Liver (tissue), 9 donors: ENCODE measurements around the gene SLC25A43. TPM values are rescaled to one million over a fixed set of nuclear protein-coding genes. Genes with fewer than 3 reads are reported as not detected.
A peak's percentile ranks its signal among the peaks of the same experiment; 100 is the strongest.

Source experiments
- DNase-seq: peaks from one replicate; pipeline ENCODE4 v3.0.0-alpha.2; 2017; ENCODE audit warnings: low spot score
- H3K27ac ChIP-seq, 2 donors: one replicate each; pipeline ENCODE4 v1.7.0; 2013; ENCODE audit warnings: inconsistent platforms in 2 of 2, low read length in 2 of 2, control low read depth in 1 of 2, low read depth in 1 of 2, mild to moderate bottlenecking in 1 of 2
- H3K27me3 ChIP-seq, 4 donors: one replicate each; pipeline versions ENCODE4 v1.6.1 to v1.7.0; 2013; ENCODE audit warnings: low read length in 3 of 4, inconsistent platforms in 1 of 4, mild to moderate bottlenecking in 1 of 4, moderate library complexity in 1 of 4; ENCODE audit not compliant: control insufficient read depth in 4 of 4, insufficient read depth in 4 of 4
- H3K36me3 ChIP-seq, 4 donors: one replicate each; pipeline versions ENCODE4 v1.6.1 to v1.7.0; 2013; ENCODE audit warnings: low read length in 3 of 4, mild to moderate bottlenecking in 3 of 4, low read depth in 1 of 4, moderate library complexity in 1 of 4; ENCODE audit not compliant: control insufficient read depth in 4 of 4, insufficient read depth in 3 of 4
- H3K4me1 ChIP-seq, 4 donors: one replicate each; pipeline versions ENCODE4 v1.6.1 to v1.7.0; 2013; ENCODE audit warnings: low read length in 3 of 4, mild to moderate bottlenecking in 3 of 4, moderate library complexity in 1 of 4; ENCODE audit not compliant: control insufficient read depth in 4 of 4, insufficient read depth in 4 of 4
- H3K4me3 ChIP-seq, 3 donors: one replicate each; pipeline versions ENCODE4 v1.6.1 to v1.7.0; 2013; ENCODE audit warnings: low read length in 3 of 3, control low read depth in 1 of 3, low read depth in 1 of 3, mild to moderate bottlenecking in 1 of 3
- H3K9ac ChIP-seq, 2 donors: one replicate each; pipeline ENCODE4 v1.7.0; 2013; ENCODE audit warnings: low read length in 2 of 2, mild to moderate bottlenecking in 2 of 2, moderate library complexity in 2 of 2, control low read depth in 1 of 2, low read depth in 1 of 2
- H3K9me3 ChIP-seq, 4 donors: one replicate each; pipeline versions ENCODE4 v1.6.1 to v1.7.0; 2013; ENCODE audit warnings: low read length in 3 of 4; ENCODE audit not compliant: control insufficient read depth in 4 of 4
- EGR1 ChIP-seq, 2 donors: IDR thresholded peaks; 2 replicates each; pipeline ENCODE4 v1.6.1; 2016 to 2018; ENCODE audit warnings: antibody characterized with exemption in 2 of 2, low read depth in 2 of 2
- FOXA1 ChIP-seq: IDR thresholded peaks from 2 replicates; pipeline ENCODE4 v1.6.1; 2016; ENCODE audit warnings: antibody characterized with exemption
- FOXA2 ChIP-seq: IDR thresholded peaks from 2 replicates; pipeline ENCODE4 v1.6.1; 2016; ENCODE audit warnings: antibody characterized with exemption
- GABPA ChIP-seq, 2 donors: IDR thresholded peaks in 1 of 2; conservative IDR thresholded peaks in 1 of 2; 2 replicates each; pipeline ENCODE4 v1.6.1; 2016; ENCODE audit warnings: antibody characterized with exemption in 2 of 2, mild to moderate bottlenecking in 1 of 2, moderate library complexity in 1 of 2
- HNF4A ChIP-seq, 2 donors: conservative IDR thresholded peaks; 2 replicates each; pipeline ENCODE4 v1.6.1; 2016; ENCODE audit warnings: antibody characterized with exemption in 2 of 2, mild to moderate bottlenecking in 2 of 2
- HNF4G ChIP-seq: IDR thresholded peaks from 2 replicates; pipeline ENCODE4 v1.6.1; 2016; ENCODE audit warnings: antibody characterized with exemption
- JUND ChIP-seq, 2 donors: IDR thresholded peaks; 2 replicates each; pipeline ENCODE4 v1.6.1; 2016; ENCODE audit warnings: antibody characterized with exemption in 2 of 2
- NR2F2 ChIP-seq: IDR thresholded peaks from 2 replicates; pipeline ENCODE4 v1.6.1; 2016; ENCODE audit warnings: antibody characterized with exemption
- RAD21 ChIP-seq, 2 donors: IDR thresholded peaks; 2 replicates each; pipeline ENCODE4 v1.6.1; 2016; ENCODE audit warnings: antibody characterized with exemption in 2 of 2, mild to moderate bottlenecking in 2 of 2
- RXRA ChIP-seq, 2 donors: IDR thresholded peaks; 2 replicates each; pipeline ENCODE4 v1.6.1; 2017 to 2018; ENCODE audit warnings: antibody characterized with exemption in 2 of 2, mild to moderate bottlenecking in 1 of 2
- SP1 ChIP-seq: IDR thresholded peaks from 2 replicates; pipeline ENCODE4 v1.6.1; 2018; ENCODE audit warnings: antibody characterized with exemption, mild to moderate bottlenecking
- TAF1 ChIP-seq: conservative IDR thresholded peaks from 2 replicates; pipeline ENCODE4 v1.6.1; 2016; ENCODE audit warnings: antibody characterized with exemption, mild to moderate bottlenecking
- YY1 ChIP-seq: IDR thresholded peaks from 2 replicates; pipeline ENCODE4 v1.6.1; 2016; ENCODE audit warnings: antibody characterized with exemption, mild to moderate bottlenecking
- WGBS: extraction: QIAGEN DNeasy Blood & Tissue Kit; methylation state at CpG from one replicate; pipeline ENCODE4 v1.1.7; 2013; 5-methylcytosine and 5-hydroxymethylcytosine counted together
- polyA plus RNA-seq, 2 donors: library from polyadenylated mRNA; stranded (reverse) in 1 of 2; unstranded in 1 of 2; fragments of 200-250 nt in 1 of 2; fragments of >200 nt in 1 of 2; fragmentation: Nextera tagmentation in 1 of 2; extraction: Ambion mirVana in 1 of 2; gene quantifications; one replicate each; pipeline versions ENCODE4 v1.2.1 to v1.2.3, GENCODE V29; 2013 to 2015
- total RNA-seq, 2 donors: library from RNA; depleted of rRNA; stranded (reverse); fragments of >200 nt; gene quantifications; one replicate each; pipeline ENCODE4 v1.2.3, GENCODE V29; 2014
- TF ChIP-seq, protein P1 (sequence below): IDR thresholded peaks from 2 replicates; pipeline ENCODE4 v1.6.1; 2016; ENCODE audit warnings: antibody characterized with exemption
- TF ChIP-seq, protein P2 (sequence below): IDR thresholded peaks from 2 replicates; pipeline ENCODE4 v1.6.1; 2016; ENCODE audit warnings: antibody characterized with exemption, mild to moderate bottlenecking
- TF ChIP-seq, protein P3 (sequence below): IDR thresholded peaks from 2 replicates; pipeline ENCODE4 v1.6.1; 2016; ENCODE audit warnings: antibody characterized with exemption
- TF ChIP-seq, protein P4 (sequence below): IDR thresholded peaks from 2 replicates; pipeline ENCODE4 v1.6.1; 2016; ENCODE audit warnings: antibody characterized with exemption
- TF ChIP-seq, protein P5 (sequence below): fragments of 150-350 bp; IDR thresholded peaks from 2 replicates; pipeline ENCODE4 v1.5.1; 2017; ENCODE audit warnings: improper control_type of control experiment, low read depth, low read length; ENCODE audit not compliant: missing input control
- donor health status: healthy.
- donor health status: healthy.
- donor health status: healthy.
- donor health status: healthy.
- donor health status: healthy.

SLC25A43 gene
- total and polyA plus RNA-seq, 4 donors: 4.5 to 10.9 (median 5.6) TPM

DNA sequence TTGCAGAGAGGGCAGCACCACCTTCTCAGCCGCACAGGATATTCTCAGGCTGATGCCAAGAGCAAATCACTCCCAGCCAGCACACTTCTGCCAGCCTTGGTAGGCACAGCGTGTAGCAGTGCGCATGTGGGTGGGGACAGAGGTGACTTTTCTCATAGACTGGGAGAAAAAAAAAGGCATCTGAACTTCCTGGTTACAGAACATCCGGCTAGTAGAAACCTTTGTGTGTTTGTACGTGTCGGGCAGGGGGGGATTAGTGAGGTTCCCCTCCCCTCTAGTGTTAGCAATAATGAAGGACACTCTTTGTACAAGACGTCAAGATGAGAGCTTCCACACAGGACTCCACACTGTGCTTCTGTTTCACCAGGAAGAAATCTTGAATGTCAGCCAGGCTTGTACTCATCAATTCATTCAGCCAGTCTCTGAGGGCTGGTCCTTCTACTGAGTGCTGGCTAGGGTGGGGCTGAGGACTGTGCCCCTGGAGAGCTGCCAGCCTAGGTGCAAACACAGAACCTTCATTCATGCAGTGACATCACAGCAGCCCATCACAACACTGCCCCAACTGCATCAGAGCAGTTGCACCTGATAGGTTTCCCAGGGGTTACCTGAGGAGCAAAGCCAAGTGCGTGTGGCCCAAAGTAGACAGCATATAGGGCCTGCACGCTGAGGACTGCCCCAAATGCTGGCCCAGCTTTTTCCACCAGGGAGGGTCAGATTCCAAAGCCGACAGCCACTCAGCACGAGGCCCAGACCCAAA, 103.8 kb downstream of the SLC25A43 start:
- Histone ChIP-seq H3K36me3 (no peaks in the 10 kb centered on the region), H3K4me1 (peaks cover 8 to 40% (median 26%) of the 10 kb centered on the region in 4 donors), H3K27ac (peak overlapping the region; percentile 38 to 62), H3K4me3 (no peak overlapping the region), H3K9ac (no peak overlapping the region), H3K9me3 (no peaks in the 10 kb centered on the region), H3K27me3 (no peaks in the 10 kb centered on the region)
- peak in 1 of 2 donors; percentile 16 for TF ChIP-seq HNF4A (conservative IDR thresholded peaks at IDR 0.05)
- TF ChIP-seq TAF1: no peak
- TF ChIP-seq, protein P1, sequence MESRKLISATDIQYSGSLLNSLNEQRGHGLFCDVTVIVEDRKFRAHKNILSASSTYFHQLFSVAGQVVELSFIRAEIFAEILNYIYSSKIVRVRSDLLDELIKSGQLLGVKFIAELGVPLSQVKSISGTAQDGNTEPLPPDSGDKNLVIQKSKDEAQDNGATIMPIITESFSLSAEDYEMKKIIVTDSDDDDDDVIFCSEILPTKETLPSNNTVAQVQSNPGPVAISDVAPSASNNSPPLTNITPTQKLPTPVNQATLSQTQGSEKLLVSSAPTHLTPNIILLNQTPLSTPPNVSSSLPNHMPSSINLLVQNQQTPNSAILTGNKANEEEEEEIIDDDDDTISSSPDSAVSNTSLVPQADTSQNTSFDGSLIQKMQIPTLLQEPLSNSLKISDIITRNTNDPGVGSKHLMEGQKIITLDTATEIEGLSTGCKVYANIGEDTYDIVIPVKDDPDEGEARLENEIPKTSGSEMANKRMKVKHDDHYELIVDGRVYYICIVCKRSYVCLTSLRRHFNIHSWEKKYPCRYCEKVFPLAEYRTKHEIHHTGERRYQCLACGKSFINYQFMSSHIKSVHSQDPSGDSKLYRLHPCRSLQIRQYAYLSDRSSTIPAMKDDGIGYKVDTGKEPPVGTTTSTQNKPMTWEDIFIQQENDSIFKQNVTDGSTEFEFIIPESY: no peak
- TF ChIP-seq, protein P2, sequence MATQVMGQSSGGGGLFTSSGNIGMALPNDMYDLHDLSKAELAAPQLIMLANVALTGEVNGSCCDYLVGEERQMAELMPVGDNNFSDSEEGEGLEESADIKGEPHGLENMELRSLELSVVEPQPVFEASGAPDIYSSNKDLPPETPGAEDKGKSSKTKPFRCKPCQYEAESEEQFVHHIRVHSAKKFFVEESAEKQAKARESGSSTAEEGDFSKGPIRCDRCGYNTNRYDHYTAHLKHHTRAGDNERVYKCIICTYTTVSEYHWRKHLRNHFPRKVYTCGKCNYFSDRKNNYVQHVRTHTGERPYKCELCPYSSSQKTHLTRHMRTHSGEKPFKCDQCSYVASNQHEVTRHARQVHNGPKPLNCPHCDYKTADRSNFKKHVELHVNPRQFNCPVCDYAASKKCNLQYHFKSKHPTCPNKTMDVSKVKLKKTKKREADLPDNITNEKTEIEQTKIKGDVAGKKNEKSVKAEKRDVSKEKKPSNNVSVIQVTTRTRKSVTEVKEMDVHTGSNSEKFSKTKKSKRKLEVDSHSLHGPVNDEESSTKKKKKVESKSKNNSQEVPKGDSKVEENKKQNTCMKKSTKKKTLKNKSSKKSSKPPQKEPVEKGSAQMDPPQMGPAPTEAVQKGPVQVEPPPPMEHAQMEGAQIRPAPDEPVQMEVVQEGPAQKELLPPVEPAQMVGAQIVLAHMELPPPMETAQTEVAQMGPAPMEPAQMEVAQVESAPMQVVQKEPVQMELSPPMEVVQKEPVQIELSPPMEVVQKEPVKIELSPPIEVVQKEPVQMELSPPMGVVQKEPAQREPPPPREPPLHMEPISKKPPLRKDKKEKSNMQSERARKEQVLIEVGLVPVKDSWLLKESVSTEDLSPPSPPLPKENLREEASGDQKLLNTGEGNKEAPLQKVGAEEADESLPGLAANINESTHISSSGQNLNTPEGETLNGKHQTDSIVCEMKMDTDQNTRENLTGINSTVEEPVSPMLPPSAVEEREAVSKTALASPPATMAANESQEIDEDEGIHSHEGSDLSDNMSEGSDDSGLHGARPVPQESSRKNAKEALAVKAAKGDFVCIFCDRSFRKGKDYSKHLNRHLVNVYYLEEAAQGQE: no peak
- 15% methylated on average over 11 of the region's 11 CpGs for WGBS
- no peak for DNase-seq

DNA sequence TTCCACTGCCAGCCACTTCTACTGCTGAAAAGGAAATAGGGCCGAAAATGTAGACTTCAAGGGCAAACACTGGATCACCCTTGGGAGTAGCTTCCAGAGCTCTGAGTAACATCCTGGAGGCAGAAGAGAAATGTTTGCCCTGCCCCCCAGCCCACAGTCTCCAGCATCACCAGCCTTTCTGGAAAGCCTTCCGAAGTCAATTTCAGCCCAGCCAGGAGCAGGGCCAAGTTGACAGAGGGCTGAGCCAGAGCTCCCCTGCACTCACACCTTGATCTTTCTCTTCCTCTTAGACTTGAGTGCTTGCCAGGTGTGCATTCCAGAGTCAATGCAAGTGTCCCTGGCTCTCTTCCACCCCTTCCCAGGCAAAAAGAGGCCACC, 104.3 kb downstream of the SLC25A43 start:
- no peaks in the 10 kb centered on the region for H3K9me3 ChIP-seq
- H3K4me1 ChIP-seq: peaks cover 8 to 40% (median 26%) of the 10 kb centered on the region in 4 donors
- peak overlapping the region; percentile 38 to 62 for H3K27ac ChIP-seq
- WGBS: 21% methylated on average over 2 of the region's 2 CpGs
- DNase-seq: no peak
- no peaks in the 10 kb centered on the region for H3K36me3 ChIP-seq
- no peak overlapping the region for H3K4me3 ChIP-seq
- TF ChIP-seq RAD21 (IDR thresholded peaks at IDR 0.05): peak in 1 of 2 donors; percentile 10
- TF ChIP-seq, protein P3, sequence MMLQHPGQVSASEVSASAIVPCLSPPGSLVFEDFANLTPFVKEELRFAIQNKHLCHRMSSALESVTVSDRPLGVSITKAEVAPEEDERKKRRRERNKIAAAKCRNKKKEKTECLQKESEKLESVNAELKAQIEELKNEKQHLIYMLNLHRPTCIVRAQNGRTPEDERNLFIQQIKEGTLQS: no peak
- TF ChIP-seq YY1: peak; percentile 24
- TF ChIP-seq HNF4G: no peak
- no peak for TF ChIP-seq TAF1
- TF ChIP-seq FOXA1: no peak
- no peak for TF ChIP-seq NR2F2
- peak; percentile 46 for TF ChIP-seq SP1
- TF ChIP-seq, protein P2: no peak
- TF ChIP-seq, protein P4, sequence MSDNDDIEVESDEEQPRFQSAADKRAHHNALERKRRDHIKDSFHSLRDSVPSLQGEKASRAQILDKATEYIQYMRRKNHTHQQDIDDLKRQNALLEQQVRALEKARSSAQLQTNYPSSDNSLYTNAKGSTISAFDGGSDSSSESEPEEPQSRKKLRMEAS: no peak
- TF ChIP-seq FOXA2: peak; percentile 24
- TF ChIP-seq EGR1 (IDR thresholded peaks at IDR 0.05; ENCODE audit: low read depth in 2 of 2): no peak
- TF ChIP-seq JUND (IDR thresholded peaks at IDR 0.05): peak in 1 of 2 donors; percentile 32
- TF ChIP-seq, protein P5, sequence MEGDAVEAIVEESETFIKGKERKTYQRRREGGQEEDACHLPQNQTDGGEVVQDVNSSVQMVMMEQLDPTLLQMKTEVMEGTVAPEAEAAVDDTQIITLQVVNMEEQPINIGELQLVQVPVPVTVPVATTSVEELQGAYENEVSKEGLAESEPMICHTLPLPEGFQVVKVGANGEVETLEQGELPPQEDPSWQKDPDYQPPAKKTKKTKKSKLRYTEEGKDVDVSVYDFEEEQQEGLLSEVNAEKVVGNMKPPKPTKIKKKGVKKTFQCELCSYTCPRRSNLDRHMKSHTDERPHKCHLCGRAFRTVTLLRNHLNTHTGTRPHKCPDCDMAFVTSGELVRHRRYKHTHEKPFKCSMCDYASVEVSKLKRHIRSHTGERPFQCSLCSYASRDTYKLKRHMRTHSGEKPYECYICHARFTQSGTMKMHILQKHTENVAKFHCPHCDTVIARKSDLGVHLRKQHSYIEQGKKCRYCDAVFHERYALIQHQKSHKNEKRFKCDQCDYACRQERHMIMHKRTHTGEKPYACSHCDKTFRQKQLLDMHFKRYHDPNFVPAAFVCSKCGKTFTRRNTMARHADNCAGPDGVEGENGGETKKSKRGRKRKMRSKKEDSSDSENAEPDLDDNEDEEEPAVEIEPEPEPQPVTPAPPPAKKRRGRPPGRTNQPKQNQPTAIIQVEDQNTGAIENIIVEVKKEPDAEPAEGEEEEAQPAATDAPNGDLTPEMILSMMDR: no peak
- TF ChIP-seq GABPA (IDR thresholded peaks at IDR 0.05 in 1 of 2, conservative IDR thresholded peaks at IDR 0.05 in 1 of 2): no peak
- TF ChIP-seq RXRA (IDR thresholded peaks at IDR 0.05): peak; percentile 28 to 59
- TF ChIP-seq HNF4A (conservative IDR thresholded peaks at IDR 0.05): peak; percentile 47 to 61
- TF ChIP-seq, protein P1: no peak
- no peaks in the 10 kb centered on the region for H3K27me3 ChIP-seq
- no peak overlapping the region for H3K9ac ChIP-seq
